Cerebellar cortex (tissue), 1 donor: ENCODE data around the gene DNAH14.
A peak's percentile ranks its signal among the peaks of the same experiment; 100 is the strongest.
"Not testable (repeated sequence)": the region's sequence is repeated elsewhere in the genome, so short reads cannot be mapped to it uniquely, and the experiment has no call there.

Source experiments
- DNase-seq: peaks from one replicate; pipeline ENCODE4 v3.0.0-alpha.2; 2015; ENCODE audit warnings: low spot score

The DNAH14 gene

DNA sequence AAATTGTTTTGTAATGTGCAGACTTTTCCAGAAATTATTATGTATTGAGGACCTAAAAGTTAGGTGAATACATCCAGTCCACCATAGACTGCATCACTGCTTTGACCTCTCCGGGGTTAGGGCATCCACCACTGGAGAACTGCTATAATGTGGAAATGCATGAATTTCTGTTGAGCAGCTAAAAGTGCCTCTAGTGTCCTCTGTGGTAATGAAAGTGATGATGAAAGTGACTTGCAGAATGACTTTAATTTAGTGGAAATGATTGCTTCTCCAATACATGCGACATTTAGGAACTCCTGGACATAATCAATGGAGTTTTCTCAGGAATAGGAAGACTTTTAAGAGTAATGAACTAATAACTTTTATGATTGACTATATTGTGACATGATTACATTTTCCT lies 327.6 kb downstream of the DNAH14 start:
- no peak for DNase-seq

DNA sequence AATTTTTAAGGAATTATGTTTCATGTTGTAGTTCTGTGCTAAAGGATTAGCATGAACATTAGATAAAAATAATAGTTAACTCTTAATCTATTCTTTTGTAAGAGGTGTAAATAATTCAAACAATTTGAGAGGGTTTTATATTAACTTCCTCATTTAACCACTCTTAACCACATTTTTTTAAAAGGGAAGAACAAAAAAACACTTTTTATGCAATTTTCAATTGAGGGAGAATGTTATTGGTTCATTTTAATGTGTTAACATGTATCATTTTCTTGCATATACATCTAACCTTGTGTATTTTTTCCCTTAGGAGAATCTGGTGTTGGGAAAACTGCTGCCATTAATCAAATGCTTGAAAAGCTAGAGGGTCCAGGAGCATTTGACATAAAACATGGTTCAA lies 329.3 kb downstream of the DNAH14 start:
- DNase-seq = no peak

DNA sequence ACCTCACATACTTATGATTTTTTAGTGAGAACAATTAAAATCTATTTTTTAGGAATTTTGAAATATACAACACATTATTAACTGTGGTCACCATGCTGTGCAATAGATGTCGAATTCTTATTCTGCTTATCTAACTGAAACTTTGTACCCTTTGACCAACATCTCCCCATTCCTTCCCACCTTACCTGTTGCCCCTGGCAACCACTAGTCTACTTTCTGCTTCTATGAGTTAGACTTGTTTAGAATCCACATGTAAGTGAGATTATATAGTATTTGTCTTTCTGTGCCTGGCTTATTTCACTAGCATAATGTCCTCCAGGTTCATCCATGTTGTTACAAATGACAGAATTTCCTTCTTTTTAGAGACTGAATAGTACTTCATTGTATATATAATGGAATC lies 330.1 kb downstream of the DNAH14 start:
- no peak for DNase-seq

DNA sequence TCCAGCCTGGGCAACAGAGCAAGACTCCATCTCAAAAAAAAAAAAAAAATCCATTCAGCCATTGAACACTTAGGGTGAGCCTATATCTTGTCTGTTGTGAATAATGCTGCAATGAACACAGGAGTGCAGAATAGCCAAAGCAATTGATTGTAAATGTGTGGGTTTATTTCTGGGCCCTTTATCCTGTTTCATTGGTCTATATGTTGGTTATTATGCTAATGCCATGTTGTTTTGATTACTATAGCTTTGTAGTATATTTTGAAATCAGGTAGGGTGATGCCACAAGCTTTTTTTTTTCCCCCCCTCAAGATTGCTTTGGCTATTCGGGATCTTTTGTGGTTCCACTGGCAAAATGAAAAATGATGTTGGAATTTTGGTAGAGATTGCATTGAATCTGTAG lies 330.8 kb downstream of the DNAH14 start:
- no peak for DNase-seq

DNA sequence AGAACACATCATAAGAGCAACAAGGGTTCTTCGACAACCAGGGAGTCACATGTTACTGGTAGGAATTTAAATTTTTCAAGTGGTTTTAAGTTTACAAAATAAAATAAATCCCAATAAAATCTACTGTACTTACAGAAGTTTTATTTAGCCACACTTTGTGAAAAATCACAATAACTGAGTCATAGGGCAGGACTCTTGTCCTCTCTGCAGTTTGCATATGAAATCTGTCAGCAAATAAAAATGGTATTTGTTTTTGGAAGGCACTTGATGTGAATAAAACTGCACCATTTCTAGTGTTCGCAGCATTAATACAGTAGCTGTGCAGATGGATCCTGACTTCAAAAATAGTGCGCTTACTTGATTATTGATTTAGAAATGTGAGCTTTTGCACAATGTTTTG lies 348.0 kb downstream of the DNAH14 start:
- no peak for DNase-seq

DNA sequence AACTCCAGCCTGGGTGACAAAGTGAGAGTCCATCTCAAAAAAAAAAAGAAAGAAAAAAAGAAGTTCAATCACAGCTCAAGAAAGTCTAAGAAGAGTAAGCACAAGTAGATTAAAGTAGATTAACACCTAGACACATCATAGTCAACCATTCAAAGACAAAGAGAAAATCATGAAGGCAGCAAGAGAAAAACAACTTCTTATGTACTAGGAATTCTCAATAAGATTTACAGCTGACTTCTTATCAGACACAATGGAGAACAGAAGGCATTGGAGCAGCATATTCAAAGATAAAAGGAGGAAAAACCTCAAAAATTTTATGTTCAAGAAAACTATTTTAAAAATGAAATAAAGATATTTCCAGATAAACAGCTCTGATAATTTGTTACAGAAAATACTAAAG lies 351.1 kb downstream of the DNAH14 start:
- DNase-seq = peak; percentile 5

DNA sequence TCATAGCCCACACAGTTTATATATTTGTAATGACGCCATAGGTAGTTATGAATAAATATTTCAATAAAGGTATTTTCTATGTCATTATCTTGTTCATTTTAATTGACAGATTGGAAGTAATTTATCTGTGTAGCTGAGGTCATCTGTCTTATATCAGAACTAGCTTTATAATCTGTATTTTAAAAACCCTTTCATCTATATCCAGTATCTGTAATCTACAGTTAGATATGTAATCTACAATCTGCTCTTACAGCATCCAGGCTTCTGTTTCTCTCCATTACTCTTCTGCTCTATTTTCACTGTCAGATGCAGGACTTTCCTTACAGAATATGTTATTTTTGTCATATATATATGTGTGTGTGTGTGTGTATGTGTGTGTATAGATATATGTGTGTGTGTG lies 360.8 kb downstream of the DNAH14 start:
- no peak for DNase-seq

DNA sequence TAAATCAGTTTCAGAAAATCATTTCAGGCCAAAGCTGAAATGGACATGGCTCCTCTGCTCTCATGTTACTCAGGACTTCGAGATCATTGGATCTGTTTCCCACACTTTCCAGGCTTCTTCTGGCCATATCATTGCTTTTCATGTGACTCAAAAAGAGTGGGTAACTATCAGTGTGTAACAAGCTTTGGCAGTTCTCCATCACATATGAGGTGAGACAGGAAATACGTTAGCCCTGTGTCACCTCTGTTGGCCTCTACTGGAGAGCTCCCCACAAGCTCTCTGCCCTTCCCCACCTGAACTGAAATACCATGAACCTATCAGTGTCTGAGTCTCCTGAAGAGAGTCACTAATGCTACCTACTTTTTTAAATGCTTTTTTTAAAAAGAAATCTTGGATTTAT lies 370.1 kb downstream of the DNAH14 start:
- no peak for DNase-seq

DNA sequence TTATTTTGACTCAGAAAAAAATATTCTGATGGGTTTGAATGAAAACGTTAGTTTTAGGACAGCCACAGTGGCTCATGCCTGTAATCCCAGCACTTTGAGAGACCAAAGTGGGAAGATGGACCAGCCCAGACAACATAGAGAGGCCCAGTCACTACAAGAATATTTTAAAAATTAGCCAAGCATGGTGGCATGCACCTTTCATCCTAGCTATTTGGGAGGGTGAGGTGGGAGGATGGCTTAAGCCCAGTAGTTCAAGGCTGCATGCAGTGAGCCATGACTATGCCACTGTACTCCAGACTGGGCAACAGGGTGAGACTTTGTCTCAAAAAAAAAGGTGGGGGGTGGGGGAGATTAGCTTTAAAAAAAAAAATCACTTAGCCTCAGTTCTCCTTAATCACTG lies 370.9 kb downstream of the DNAH14 start:
- no peak for DNase-seq

DNA sequence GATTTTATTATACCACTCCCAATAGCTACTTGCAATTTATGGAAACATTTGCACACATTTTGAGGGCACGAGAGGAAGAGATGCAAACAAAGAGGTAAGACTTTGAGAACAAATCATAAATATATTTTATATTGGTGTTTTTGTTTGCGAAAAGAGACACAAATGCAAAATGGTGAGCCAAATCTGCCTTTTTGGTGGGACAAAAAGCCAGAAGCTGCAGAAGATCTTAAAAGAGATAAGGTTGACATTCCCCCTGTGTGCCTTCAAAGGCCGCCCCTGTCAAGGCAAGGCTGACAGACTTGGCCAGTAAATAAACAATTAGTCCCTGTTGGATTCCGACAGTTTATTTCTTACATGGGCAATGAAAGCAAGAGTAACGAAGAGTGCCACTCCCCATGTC lies 375.5 kb downstream of the DNAH14 start:
- DNase-seq = no peak

DNA sequence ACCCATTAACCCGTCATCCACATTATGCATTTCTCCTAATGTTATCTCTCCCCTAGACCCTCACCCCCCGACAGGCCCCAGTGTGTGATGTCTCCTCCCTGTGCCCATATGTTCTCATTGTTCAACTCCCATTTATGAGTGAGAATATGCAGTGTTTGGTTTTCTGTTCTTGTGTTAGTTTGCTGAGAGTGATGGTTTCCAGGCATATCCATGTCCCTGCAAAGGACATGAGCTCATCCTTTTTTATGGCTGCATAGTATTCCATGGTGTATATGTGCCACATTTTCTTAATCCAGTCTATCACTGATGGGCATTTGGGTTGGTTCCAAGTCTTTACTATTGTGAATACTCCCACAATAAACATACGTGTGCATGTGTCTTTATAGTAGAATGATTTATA lies 381.1 kb downstream of the DNAH14 start:
- DNase-seq = not testable (repeated sequence)

DNA sequence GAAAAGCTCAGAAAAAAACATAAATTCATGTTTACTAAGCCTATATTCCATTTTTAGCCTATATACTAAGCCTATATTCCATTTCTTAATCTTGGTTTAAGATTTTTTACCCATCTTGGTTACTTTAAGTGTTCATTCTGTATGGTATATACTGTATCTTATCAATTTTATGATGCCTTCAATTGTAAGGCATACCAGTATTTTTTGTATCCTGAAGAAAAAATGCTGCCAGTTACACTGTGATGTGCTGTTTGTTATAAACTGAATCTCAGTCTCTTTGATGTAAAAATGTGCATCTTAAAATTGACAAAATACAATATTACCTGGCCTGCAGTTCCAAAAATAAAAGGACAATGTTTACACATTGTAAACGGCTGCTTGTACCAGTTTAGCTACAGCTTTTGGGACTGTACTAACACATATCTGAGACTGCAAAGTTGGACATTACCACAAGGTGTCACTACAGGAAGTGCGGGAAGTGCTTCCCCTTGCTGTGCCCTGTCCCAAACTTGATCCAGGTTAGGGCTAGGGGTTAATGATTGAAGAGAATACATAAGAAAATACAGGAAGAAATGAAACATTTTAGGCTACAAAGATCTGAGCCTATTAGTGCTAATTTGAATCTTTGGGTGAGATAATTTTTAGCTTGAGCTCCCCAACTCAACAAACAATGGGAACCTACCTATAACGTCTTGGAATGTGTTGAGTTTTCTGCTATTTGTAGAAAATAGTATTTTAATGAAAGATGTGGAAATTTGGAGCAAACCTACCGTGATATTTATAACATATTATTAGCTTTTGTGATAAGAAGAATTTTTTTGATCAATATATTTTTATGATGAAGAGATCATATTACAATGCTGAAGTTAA lies 389.5 kb downstream of the DNAH14 start:
- DNase-seq = peak; percentile 53

DNA sequence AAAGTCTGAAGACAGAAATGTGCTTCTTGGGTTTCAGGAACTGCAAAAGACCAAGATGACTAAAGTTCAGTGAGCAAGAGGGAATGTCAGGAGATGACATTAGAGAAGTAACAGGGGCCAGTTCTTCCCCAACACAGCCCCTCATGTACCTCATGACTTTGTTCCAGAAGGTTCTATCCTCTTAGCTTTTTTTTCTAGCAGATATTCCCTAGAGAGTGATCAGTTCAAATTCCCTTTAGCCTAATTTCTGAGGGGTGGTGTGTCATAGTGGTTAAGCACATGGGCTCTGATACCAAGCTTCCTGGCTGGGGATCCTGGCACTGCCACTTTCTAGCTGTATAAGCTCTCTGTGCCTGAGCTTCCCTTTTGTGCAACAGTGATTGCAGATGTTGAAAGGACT lies 390.4 kb downstream of the DNAH14 start:
- no peak for DNase-seq

DNA sequence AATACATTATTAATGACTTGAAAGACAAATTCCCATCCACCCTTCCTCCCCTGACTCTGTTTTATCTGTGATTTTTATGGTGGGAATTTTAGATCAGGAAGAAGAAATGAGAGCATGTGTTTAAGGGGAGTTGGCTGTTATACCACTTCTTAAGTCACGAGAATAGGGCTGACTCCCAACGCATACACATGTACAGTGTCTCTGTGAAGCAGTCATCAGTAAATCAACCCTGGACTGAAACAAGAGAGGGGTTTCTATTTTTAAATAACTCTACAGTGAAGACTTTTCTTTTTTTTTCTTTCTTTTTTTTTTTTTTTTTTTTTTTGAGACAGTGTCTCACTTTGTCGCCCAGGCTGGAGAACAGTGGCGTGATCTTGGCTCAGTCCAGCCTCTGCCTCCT lies 392.3 kb downstream of the DNAH14 start:
- no peak for DNase-seq

DNA sequence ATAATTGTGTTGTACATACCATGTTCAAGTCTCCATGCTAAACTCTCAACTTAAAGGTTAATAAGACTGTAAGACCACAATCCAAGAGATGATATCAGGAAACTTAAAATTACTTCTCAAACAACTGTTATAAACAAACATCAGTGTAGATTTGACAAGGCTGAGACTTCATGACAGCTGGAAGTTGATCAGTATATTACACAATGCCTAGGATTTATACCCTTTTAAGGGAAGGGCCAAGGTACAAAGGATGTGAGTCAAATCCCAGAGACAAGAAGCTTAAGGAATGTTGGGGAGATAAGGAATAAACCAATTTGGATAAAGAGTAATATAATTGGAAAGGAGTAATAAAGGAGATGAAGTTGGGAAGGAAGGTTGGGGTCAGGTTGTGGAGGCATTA lies 399.6 kb downstream of the DNAH14 start:
- DNase-seq = no peak

DNA sequence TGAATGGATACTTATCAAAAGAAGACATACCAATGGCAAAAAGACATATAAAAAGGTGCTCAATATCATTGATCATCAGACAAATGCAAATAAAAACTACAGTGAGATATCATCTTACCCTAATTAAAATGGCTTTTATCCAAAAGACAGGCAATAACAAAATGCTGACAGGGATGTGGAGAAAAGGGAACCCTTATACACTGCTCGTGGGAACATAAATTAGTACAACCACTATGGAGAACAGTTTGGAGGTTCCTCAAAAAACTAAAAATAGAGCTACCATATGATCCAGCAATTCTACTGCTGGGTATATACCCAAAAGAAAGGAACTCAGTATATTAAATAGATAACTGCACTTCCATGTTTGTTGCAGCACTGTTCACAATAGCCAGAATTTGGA lies 400.5 kb downstream of the DNAH14 start:
- not testable (repeated sequence) for DNase-seq

DNA sequence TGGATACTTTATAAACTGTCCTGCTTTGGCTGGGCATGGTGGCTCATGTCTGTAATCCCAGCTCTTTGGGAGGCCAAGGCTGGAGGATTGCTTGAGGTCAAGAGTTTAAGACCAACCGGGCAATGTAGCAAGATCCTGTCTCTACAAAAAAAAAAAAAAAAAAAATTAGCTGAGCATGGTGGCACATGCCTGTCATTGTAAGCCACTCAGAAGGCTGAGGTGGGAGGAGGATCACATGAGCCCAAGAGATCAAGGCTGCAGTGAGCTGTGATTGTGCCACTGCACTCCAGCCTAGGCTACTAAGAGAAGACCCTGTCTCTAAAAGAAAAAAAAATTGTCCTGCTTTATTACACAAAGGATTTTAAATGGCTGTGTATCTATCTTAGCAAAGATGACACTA lies 403.2 kb downstream of the DNAH14 start:
- DNase-seq = no peak

DNA sequence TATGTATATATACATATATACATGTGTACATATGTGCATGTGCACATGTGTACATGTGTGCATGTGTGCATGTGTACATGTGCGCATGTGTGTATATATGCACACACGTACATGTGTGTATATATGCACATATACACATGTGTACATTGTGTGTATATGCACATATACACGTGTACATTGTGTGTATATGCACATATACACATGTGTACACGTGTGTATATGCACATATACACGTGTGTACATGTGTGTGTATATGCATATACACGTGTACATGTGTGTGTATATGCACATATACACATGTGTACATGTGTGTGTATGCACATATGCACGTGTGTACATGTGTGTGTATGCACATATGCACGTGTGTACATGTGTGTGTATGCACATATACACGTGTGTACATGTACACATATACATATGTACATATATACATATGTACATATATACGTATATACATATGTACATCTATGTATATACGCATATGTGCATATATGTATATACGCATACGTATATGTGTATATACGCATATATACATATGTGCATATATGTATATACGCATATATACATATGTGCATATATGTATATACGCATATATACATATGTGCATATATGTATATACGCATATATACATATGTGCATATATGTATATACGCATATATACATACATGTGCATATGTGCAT lies 405.8 kb downstream of the DNAH14 start:
- DNase-seq = not testable (repeated sequence)

DNA sequence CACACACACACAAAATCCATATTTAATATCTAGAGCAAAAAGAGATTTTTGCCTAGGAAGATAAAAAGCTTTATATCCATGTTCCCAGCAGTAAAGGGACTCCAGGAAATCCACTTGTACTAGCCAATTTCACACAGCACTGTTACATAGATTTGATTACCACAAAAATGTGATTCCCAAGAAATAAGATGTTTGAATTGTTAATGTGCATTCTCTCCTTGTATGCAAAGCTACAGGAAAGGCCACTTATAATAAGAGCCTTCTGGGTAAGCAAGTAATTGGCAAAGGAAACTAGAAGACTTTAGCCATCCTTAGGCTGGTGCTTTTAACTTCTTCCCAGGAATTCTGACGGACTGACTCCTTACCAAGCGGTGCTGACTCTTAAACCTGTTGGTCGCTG lies 409.1 kb downstream of the DNAH14 start:
- no peak for DNase-seq

DNA sequence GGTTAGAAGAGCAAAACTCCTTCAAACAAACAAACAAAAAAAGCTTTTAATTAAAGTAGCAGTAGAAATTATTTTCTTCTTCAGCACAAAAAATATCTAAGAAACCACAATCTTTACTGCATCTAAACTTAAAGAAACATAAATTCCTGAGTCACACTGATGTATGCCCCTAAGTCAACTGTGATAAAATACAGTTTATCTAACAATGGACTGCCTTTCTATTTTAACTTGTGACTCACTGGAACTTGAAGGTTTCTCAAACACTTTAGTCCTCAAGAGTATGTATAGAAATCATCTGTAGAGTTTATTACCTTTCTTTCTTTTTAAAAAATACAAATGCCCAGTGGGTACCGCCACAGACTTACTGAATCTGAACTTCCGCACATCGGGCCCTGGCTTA lies 412.2 kb downstream of the DNAH14 start:
- DNase-seq = no peak

DNA sequence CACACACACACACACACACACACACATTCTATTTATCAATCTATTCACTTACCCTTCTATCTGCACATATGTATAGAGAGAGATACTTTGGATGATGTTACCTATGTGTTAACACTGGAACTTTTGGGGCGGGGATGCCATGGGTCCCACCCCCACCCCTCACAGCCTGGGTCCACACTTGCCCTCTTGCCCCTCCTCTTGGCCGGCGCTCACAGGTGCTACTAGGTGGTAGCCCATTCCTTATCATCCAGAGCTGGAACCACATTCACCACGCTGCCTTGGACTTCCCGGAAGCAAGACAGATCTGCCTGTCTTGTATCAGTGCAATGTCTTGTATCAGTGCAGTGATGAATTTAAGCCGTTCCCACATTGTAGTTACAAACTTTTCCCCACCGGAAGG lies 413.2 kb downstream of the DNAH14 start:
- no peak for DNase-seq

DNA sequence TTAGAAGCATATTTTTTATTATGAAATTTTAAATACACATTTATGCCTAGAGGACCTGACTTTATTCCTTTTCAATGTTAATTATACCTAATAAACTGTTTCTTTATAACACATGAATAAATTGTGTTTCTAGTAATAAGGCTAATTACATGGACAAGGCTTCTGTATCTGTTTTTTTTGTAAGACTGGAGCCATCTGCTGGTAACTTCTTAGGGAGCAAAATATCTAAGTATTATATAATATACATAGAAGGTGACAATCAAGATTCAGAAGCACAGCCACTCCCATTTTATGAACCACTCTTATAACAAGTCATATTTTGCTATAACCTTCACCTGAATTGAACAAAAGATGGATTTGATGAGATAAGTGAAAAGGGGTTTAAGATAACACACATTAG lies 414.1 kb downstream of the DNAH14 start:
- DNase-seq = no peak

DNA sequence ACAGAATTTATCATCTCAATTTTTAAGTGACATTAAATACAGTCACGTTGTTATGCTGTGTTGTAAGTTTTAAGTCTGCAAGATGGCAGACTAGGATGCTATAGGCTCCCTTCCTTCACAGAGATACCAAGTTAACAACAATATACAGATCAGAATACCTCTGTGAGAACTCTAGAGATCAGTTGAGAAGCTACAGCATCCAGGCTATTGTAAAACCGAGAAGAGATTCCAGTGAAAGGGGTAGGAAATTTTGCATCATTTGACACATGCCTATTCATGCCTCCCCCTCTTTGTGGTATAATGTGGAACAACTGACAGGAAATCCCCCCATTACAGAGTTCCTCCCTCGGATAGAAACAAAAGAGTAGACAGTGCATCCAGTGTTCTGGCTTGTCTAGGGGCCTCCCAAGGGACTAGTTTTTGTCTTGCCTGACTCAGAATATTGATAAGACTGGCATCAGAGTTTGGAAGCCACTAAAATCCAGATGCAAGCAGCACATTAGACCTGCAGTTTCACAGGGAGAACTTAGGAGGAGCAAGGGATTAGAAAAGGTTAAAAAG lies 417.7 kb downstream of the DNAH14 start:
- DNase-seq = no peak
